ENCODE results near the gene MAML3.

Gene MAML3

DNA sequence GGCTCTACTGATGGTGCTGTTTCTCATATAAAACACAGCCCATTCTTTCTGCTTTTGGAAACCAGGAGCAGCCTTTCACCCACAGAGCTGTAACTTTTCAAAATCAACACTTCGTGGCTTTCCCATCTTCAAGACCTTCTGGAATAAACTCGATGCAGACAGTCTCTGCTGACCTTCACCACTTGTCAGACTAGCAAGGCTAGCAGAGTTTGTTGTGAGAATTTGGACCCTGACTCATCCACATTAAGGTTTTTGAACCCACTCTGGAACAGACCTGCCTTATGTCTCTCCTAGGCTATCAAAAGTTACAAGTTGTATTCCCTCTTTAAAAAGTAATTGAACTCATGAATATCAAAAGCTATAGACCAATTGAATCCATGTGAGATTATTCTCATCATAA, 88.6 kb downstream of the MAML3 start:
- Mint-ChIP-seq H3K27ac (no peak overlapping the region), H3K4me1 (ENCODE audit: low read depth in 2 of 2) (peaks cover 2 to 3% of the 10 kb centered on the region in 2 donors), H3K36me3 (ENCODE audit: insufficient read depth) (no peaks in the 10 kb centered on the region), H3K9me3 (no peaks in the 10 kb centered on the region), H3K4me3 (no peak overlapping the region), H3K27me3 (peaks cover 15 to 29% of the 10 kb centered on the region in 2 donors)
- ATAC-seq (replicated peaks) (no peak), DNase-seq (no peak)

GRCh38 chr4:140061659-140062289, 92.2 kb downstream of the MAML3 start:
- no peaks in the 10 kb centered on the region for H3K4me1 Mint-ChIP-seq (ENCODE audit: low read depth in 2 of 2)
- H3K9me3 Mint-ChIP-seq, result no peaks in the 10 kb centered on the region
- no peak overlapping the region for H3K27ac Mint-ChIP-seq
- DNase-seq (no peak), ATAC-seq (replicated peaks) (no peak)
- no peaks in the 10 kb centered on the region for H3K36me3 Mint-ChIP-seq (ENCODE audit: insufficient read depth)
- H3K27me3 Mint-ChIP-seq, result peaks cover 14 to 21% of the 10 kb centered on the region in 2 donors
- H3K4me3 Mint-ChIP-seq, result no peak overlapping the region

- Mint-ChIP-seq H3K9me3 (no peaks in the 10 kb centered on the region), H3K4me1 (ENCODE audit: low read depth in 2 of 2) (no peaks in the 10 kb centered on the region), H3K27me3 (peaks cover 19 to 22% of the 10 kb centered on the region in 2 donors), H3K4me3 (no peak overlapping the region), H3K36me3 (ENCODE audit: insufficient read depth) (no peaks in the 10 kb centered on the region), H3K27ac (no peak overlapping the region)
- DNase-seq (no peak), ATAC-seq (replicated peaks) (no peak)
Measured at GRCh38 chr4:140061194-140061593, 92.8 kb downstream of the MAML3 start.

GRCh38 chr4:140059159-140059558, 94.8 kb downstream of the MAML3 start:
- no peak overlapping the region for H3K4me3 Mint-ChIP-seq
- no peak overlapping the region for H3K27ac Mint-ChIP-seq
- peaks cover 32 to 39% of the 10 kb centered on the region in 2 donors for H3K27me3 Mint-ChIP-seq
- H3K4me1 Mint-ChIP-seq (ENCODE audit: low read depth in 2 of 2), result no peaks in the 10 kb centered on the region
- H3K36me3 Mint-ChIP-seq (ENCODE audit: insufficient read depth), result no peaks in the 10 kb centered on the region
- H3K9me3 Mint-ChIP-seq, result no peaks in the 10 kb centered on the region
- no peak for DNase-seq
- no peak for ATAC-seq (replicated peaks)

GRCh38 chr4:140057701-140058100, 96.3 kb downstream of the MAML3 start:
- peaks cover 0 to 3% of the 10 kb centered on the region in 2 donors for H3K4me1 Mint-ChIP-seq (ENCODE audit: low read depth in 2 of 2)

DNA sequence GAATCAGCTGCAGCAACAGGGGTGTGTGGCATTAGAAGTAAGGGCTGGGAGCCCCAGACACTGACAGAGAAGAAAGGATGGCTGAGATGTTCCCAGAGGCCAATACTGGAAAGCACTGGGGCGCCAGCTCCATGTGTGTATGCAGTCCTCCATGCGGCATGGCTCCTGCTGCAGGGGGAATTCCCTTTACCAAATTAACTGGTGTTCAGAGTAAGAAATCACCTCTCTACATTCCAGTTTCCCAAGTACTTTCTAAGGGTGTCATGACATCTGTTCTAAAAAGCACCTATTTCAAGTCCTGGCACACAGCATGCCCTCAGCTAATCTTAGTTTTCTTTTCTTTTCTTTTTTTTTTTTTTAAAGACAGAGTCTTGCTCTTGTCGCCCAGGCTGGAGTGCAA, 98.0 kb downstream of the MAML3 start:
- no peaks in the 10 kb centered on the region for H3K9me3 Mint-ChIP-seq
- no peaks in the 10 kb centered on the region for H3K36me3 Mint-ChIP-seq (ENCODE audit: insufficient read depth)
- ATAC-seq (replicated peaks) (no peak), DNase-seq (no peak)
- no peak overlapping the region for H3K4me3 Mint-ChIP-seq
- H3K27me3 Mint-ChIP-seq, result peaks cover 38 to 52% of the 10 kb centered on the region in 2 donors
- H3K27ac Mint-ChIP-seq, result no peak overlapping the region
- peaks cover 0 to 3% of the 10 kb centered on the region in 2 donors for H3K4me1 Mint-ChIP-seq (ENCODE audit: low read depth in 2 of 2)

More at GRCh38 chr4:140057701-140058100, 96.3 kb downstream of the MAML3 start:
- Mint-ChIP-seq H3K4me3 (no peak overlapping the region), H3K27ac (no peak overlapping the region), H3K9me3 (no peaks in the 10 kb centered on the region), H3K27me3 (peaks cover 41 to 51% of the 10 kb centered on the region in 2 donors), H3K36me3 (ENCODE audit: insufficient read depth) (no peaks in the 10 kb centered on the region)
- ATAC-seq (replicated peaks) (no peak), DNase-seq (no peak)

DNA sequence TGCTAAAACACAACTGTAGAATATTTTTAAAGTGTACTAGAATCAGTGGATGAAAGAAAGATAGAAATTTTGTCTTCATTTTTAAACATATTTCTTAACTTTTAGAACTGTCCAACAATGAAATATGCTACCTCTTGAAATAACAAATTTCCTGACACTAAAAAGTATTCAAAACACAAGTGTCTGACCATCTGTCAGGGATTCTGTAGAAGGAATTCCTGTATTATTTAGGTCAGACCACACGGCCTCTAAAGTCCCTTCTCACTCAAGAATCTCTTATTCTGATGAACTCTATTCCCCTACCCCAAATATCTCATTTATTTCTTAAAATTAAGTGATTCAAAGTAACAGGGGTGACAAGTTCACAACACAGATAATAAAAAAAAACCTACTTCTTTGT, 99.1 kb downstream of the MAML3 start:
- H3K4me3 Mint-ChIP-seq, result no peak overlapping the region

GRCh38 chr4:140053185-140053584, 100.8 kb downstream of the MAML3 start:
- ATAC-seq (replicated peaks) (no peak), DNase-seq (no peak)
- H3K27ac Mint-ChIP-seq, result no peak overlapping the region
- H3K4me1 Mint-ChIP-seq (ENCODE audit: low read depth in 2 of 2), result peaks cover 10 to 13% of the 10 kb centered on the region in 2 donors
- no peaks in the 10 kb centered on the region for H3K36me3 Mint-ChIP-seq (ENCODE audit: insufficient read depth)
- H3K27me3 Mint-ChIP-seq, result peaks cover 34 to 60% of the 10 kb centered on the region in 2 donors
- H3K4me3 Mint-ChIP-seq, result no peak overlapping the region
- no peaks in the 10 kb centered on the region for H3K9me3 Mint-ChIP-seq

More for the DNA sequence above, 99.1 kb downstream of the MAML3 start:
- H3K27ac Mint-ChIP-seq, result no peak overlapping the region
- no peaks in the 10 kb centered on the region for H3K9me3 Mint-ChIP-seq
- H3K27me3 Mint-ChIP-seq, result peaks cover 34 to 52% of the 10 kb centered on the region in 2 donors
- no peaks in the 10 kb centered on the region for H3K36me3 Mint-ChIP-seq (ENCODE audit: insufficient read depth)
- H3K4me1 Mint-ChIP-seq (ENCODE audit: low read depth in 2 of 2), result peaks cover 0 to 3% of the 10 kb centered on the region in 2 donors
- no peak for DNase-seq
- no peak for ATAC-seq (replicated peaks)

- Mint-ChIP-seq H3K36me3 (ENCODE audit: insufficient read depth) (no peaks in the 10 kb centered on the region), H3K27ac (no peak overlapping the region), H3K4me3 (no peak overlapping the region), H3K9me3 (no peaks in the 10 kb centered on the region), H3K27me3 (peaks cover 39 to 55% of the 10 kb centered on the region in 2 donors), H3K4me1 (ENCODE audit: low read depth in 2 of 2) (peaks cover 10 to 13% of the 10 kb centered on the region in 2 donors)
- DNase-seq, result no peak
- ATAC-seq (replicated peaks), result no peak
Measured at GRCh38 chr4:140052050-140052449, 101.9 kb downstream of the MAML3 start.

DNA sequence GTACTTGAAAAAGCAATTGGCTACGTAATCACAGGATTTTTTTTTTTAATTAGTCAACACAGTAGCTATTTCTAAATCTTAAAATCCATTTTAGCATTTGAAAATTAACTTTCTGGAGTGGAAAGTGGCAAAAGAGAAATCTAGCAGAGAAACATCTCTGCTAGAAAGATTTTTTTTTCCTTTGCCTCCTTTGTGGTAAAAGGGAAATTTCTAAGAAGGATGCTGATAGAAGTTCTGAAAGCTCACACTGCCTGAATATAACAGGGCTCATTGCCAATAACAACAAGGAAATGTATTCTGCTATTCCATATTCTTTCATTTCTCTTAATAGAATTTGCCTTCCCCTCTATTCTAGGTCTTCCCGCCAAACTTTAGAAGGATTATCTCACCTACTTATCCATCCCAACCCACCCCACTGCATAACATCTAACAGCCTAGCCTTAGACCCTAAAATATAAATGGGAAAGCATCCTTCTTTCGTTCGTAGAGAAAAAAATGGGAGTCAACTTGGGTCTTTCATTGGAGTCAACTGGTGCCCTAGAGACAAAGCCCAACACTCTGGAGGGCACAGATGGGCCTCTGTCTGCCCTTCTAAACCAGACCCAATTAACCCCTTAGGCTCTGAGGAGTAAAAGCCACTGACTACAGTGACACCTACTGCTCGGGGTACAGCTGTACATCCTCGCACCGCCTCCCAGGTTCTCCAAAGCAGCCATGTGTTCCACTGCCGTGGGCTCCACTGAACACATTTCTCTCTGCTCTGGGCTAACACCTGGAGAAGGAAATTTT, 103.9 kb downstream of the MAML3 start:
- Mint-ChIP-seq H3K27ac (peak overlapping the region in 1 of 2 donors; percentile 68), H3K27me3 (peaks cover 31 to 42% of the 10 kb centered on the region in 2 donors), H3K36me3 (ENCODE audit: insufficient read depth) (no peaks in the 10 kb centered on the region), H3K4me1 (ENCODE audit: low read depth in 2 of 2) (peaks cover 10 to 13% of the 10 kb centered on the region in 2 donors), H3K9me3 (no peaks in the 10 kb centered on the region), H3K4me3 (peak overlapping the region; percentile 74 to 77)
- ATAC-seq (replicated peaks) (no peak), DNase-seq (no peak)

GRCh38 chr4:140049024-140049848, 104.7 kb downstream of the MAML3 start:
- peaks cover 28 to 34% of the 10 kb centered on the region in 2 donors for H3K27me3 Mint-ChIP-seq
- peak in 2 of 3 experiments; percentile 17 for DNase-seq
- ATAC-seq (replicated peaks), result peak; percentile 90
- peak overlapping the region; percentile 74 to 77 for H3K4me3 Mint-ChIP-seq
- peaks cover 10 to 13% of the 10 kb centered on the region in 2 donors for H3K4me1 Mint-ChIP-seq (ENCODE audit: low read depth in 2 of 2)
- H3K36me3 Mint-ChIP-seq (ENCODE audit: insufficient read depth), result no peaks in the 10 kb centered on the region
- peak overlapping the region; percentile 36 to 68 for H3K27ac Mint-ChIP-seq
- H3K9me3 Mint-ChIP-seq, result no peaks in the 10 kb centered on the region

- ATAC-seq (replicated peaks), result no peak
- Mint-ChIP-seq H3K9me3 (no peaks in the 10 kb centered on the region), H3K36me3 (ENCODE audit: insufficient read depth) (no peaks in the 10 kb centered on the region), H3K27me3 (peaks cover 25 to 29% of the 10 kb centered on the region in 2 donors), H3K4me3 (peak overlapping the region; percentile 74 to 77), H3K27ac (peak overlapping the region; percentile 36 to 68), H3K4me1 (ENCODE audit: low read depth in 2 of 2) (peaks cover 10 to 11% of the 10 kb centered on the region in 2 donors)
- no peak for DNase-seq
Measured at GRCh38 chr4:140048419-140048995, 105.5 kb downstream of the MAML3 start.

DNA sequence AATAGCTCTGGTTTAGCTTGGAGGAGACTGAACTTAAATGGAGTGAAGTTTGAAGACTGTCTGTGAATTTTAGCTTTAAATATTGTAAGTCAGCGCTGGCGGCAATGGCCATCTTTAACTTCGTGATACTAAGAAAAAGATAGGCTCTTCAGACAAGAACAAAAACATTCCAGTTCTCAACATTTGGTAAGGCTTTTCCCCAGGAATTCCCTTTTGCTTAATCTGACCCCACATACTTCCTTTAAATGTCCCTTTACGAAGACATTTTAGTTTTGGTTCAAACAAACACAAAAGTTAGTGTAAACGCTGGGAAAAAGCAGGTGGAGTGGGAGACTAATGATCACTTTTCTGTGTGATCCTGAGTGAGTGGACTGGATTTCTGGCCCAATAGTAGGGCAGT, 106.2 kb downstream of the MAML3 start:
- H3K4me1 Mint-ChIP-seq (ENCODE audit: low read depth in 2 of 2), result peaks cover 10% of the 10 kb centered on the region in 2 donors
- ATAC-seq (replicated peaks) (no peak), DNase-seq (no peak)
- no peaks in the 10 kb centered on the region for H3K36me3 Mint-ChIP-seq (ENCODE audit: insufficient read depth)
- H3K27ac Mint-ChIP-seq, result no peak overlapping the region
- H3K4me3 Mint-ChIP-seq, result no peak overlapping the region
- no peaks in the 10 kb centered on the region for H3K9me3 Mint-ChIP-seq
- H3K27me3 Mint-ChIP-seq, result peaks cover 18 to 22% of the 10 kb centered on the region in 2 donors
